ENCODE measurements around the gene ASAP2.

Gene ASAP2

GRCh38 chr2:9206991-9207640 lies 504 bp downstream of the ASAP2 start:
- in situ Hi-C loops (cut with HindIII; ENCODE audit: low pct_ligation_motif_present, low sequenced_read_pairs), result no loop called here
- no peak for DNase-seq
- Histone ChIP-seq H3K27ac (peak overlapping the region; percentile 61), H3K4me3 (ENCODE audit: low read depth, low read length) (peak overlapping the region; percentile 78), H3K36me3 (replicated peaks) (peaks cover 2% of the 10 kb centered on the region), H3K27me3 (replicated peaks) (no peaks in the 10 kb centered on the region)
- TF ChIP-seq, protein P1, sequence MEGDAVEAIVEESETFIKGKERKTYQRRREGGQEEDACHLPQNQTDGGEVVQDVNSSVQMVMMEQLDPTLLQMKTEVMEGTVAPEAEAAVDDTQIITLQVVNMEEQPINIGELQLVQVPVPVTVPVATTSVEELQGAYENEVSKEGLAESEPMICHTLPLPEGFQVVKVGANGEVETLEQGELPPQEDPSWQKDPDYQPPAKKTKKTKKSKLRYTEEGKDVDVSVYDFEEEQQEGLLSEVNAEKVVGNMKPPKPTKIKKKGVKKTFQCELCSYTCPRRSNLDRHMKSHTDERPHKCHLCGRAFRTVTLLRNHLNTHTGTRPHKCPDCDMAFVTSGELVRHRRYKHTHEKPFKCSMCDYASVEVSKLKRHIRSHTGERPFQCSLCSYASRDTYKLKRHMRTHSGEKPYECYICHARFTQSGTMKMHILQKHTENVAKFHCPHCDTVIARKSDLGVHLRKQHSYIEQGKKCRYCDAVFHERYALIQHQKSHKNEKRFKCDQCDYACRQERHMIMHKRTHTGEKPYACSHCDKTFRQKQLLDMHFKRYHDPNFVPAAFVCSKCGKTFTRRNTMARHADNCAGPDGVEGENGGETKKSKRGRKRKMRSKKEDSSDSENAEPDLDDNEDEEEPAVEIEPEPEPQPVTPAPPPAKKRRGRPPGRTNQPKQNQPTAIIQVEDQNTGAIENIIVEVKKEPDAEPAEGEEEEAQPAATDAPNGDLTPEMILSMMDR (IDR thresholded peaks at IDR 0.05; ENCODE audit: low read depth, low read length, missing control alignments), result no peak

GRCh38 chr2:9207641-9208311 lies 1.2 kb downstream of the ASAP2 start:
- Histone ChIP-seq H3K27ac (peak overlapping the region; percentile 61), H3K4me3 (ENCODE audit: low read depth, low read length) (peak overlapping the region; percentile 78), H3K27me3 (replicated peaks) (no peaks in the 10 kb centered on the region), H3K36me3 (replicated peaks) (peaks cover 8% of the 10 kb centered on the region)
- TF ChIP-seq, protein P1 (IDR thresholded peaks at IDR 0.05; ENCODE audit: low read depth, low read length, missing control alignments), result no peak
- in situ Hi-C loops (cut with HindIII; ENCODE audit: low pct_ligation_motif_present, low sequenced_read_pairs), result no loop called here
- DNase-seq, result no peak

GRCh38 chr2:9208875-9209274 lies 2.3 kb downstream of the ASAP2 start:
- in situ Hi-C loops (cut with HindIII; ENCODE audit: low pct_ligation_motif_present, low sequenced_read_pairs), result no loop called here
- peak overlapping the region; percentile 78 for H3K4me3 ChIP-seq (ENCODE audit: low read depth, low read length)
- H3K27ac ChIP-seq, result no peak overlapping the region
- DNase-seq, result no peak
- peaks cover 8% of the 10 kb centered on the region for H3K36me3 ChIP-seq (replicated peaks)
- TF ChIP-seq, protein P1 (IDR thresholded peaks at IDR 0.05; ENCODE audit: low read depth, low read length, missing control alignments), result no peak
- no peaks in the 10 kb centered on the region for H3K27me3 ChIP-seq (replicated peaks)

- in situ Hi-C loops (cut with HindIII; ENCODE audit: low pct_ligation_motif_present, low sequenced_read_pairs), result no loop called here
- Histone ChIP-seq H3K27ac (no peak overlapping the region), H3K27me3 (replicated peaks) (no peaks in the 10 kb centered on the region), H3K4me3 (ENCODE audit: low read depth, low read length) (no peak overlapping the region), H3K36me3 (replicated peaks) (peaks cover 8% of the 10 kb centered on the region)
- TF ChIP-seq, protein P1 (IDR thresholded peaks at IDR 0.05; ENCODE audit: low read depth, low read length, missing control alignments), result no peak
- DNase-seq, result no peak
These were observed 3.4 kb downstream of the ASAP2 start for GRCh38 chr2:9210030-9210429.

- TF ChIP-seq, protein P1 (IDR thresholded peaks at IDR 0.05; ENCODE audit: low read depth, low read length, missing control alignments), result no peak
- DNase-seq, result peak; percentile 45
- in situ Hi-C loops (cut with HindIII; ENCODE audit: low pct_ligation_motif_present, low sequenced_read_pairs), result no loop called here
- Histone ChIP-seq H3K4me3 (ENCODE audit: low read depth, low read length) (no peak overlapping the region), H3K27me3 (replicated peaks) (no peaks in the 10 kb centered on the region), H3K36me3 (replicated peaks) (peaks cover 8% of the 10 kb centered on the region), H3K27ac (peak overlapping the region; percentile 43)
These were observed 4.9 kb downstream of the ASAP2 start for GRCh38 chr2:9211496-9211895.

All from brain microvascular endothelial cell (primary cell).